ENCODE results near the gene SORBS1.

GRCh38 chr10:95404462-95404858 is 156.7 kb downstream of the SORBS1 start:
- TF ChIP-seq, protein P1, sequence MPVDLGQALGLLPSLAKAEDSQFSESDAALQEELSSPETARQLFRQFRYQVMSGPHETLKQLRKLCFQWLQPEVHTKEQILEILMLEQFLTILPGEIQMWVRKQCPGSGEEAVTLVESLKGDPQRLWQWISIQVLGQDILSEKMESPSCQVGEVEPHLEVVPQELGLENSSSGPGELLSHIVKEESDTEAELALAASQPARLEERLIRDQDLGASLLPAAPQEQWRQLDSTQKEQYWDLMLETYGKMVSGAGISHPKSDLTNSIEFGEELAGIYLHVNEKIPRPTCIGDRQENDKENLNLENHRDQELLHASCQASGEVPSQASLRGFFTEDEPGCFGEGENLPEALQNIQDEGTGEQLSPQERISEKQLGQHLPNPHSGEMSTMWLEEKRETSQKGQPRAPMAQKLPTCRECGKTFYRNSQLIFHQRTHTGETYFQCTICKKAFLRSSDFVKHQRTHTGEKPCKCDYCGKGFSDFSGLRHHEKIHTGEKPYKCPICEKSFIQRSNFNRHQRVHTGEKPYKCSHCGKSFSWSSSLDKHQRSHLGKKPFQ (tag by site-specific recombination; IDR thresholded peaks at IDR 0.05): no peak
- no peak for TF ChIP-seq ZNF157 (tag by site-specific recombination; IDR thresholded peaks at IDR 0.05)
- TF ChIP-seq TRIM28 (IDR thresholded peaks at IDR 0.05; ENCODE audit: borderline replicate concordance, low read length): no peak
- TF ChIP-seq, protein P2, sequence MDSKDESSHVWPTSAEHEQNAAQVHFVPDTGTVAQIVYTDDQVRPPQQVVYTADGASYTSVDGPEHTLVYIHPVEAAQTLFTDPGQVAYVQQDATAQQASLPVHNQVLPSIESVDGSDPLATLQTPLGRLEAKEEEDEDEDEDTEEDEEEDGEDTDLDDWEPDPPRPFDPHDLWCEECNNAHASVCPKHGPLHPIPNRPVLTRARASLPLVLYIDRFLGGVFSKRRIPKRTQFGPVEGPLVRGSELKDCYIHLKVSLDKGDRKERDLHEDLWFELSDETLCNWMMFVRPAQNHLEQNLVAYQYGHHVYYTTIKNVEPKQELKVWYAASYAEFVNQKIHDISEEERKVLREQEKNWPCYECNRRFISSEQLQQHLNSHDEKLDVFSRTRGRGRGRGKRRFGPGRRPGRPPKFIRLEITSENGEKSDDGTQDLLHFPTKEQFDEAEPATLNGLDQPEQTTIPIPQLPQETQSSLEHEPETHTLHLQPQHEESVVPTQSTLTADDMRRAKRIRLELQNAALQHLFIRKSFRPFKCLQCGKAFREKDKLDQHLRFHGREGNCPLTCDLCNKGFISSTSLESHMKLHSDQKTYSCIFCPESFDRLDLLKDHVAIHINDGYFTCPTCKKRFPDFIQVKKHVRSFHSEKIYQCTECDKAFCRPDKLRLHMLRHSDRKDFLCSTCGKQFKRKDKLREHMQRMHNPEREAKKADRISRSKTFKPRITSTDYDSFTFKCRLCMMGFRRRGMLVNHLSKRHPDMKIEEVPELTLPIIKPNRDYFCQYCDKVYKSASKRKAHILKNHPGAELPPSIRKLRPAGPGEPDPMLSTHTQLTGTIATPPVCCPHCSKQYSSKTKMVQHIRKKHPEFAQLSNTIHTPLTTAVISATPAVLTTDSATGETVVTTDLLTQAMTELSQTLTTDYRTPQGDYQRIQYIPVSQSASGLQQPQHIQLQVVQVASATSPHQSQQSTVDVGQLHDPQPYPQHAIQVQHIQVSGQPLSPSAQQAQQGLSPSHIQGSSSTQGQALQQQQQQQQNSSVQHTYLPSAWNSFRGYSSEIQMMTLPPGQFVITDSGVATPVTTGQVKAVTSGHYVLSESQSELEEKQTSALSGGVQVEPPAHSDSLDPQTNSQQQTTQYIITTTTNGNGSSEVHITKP (tag by site-specific recombination; IDR thresholded peaks at IDR 0.05): no peak
- TF ChIP-seq ZNF488 (tag by site-specific recombination; IDR thresholded peaks at IDR 0.05): no peak
- TF ChIP-seq, protein P3, sequence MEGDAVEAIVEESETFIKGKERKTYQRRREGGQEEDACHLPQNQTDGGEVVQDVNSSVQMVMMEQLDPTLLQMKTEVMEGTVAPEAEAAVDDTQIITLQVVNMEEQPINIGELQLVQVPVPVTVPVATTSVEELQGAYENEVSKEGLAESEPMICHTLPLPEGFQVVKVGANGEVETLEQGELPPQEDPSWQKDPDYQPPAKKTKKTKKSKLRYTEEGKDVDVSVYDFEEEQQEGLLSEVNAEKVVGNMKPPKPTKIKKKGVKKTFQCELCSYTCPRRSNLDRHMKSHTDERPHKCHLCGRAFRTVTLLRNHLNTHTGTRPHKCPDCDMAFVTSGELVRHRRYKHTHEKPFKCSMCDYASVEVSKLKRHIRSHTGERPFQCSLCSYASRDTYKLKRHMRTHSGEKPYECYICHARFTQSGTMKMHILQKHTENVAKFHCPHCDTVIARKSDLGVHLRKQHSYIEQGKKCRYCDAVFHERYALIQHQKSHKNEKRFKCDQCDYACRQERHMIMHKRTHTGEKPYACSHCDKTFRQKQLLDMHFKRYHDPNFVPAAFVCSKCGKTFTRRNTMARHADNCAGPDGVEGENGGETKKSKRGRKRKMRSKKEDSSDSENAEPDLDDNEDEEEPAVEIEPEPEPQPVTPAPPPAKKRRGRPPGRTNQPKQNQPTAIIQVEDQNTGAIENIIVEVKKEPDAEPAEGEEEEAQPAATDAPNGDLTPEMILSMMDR (tag by site-specific recombination; IDR thresholded peaks at IDR 0.05): no peak
- no peak for TF ChIP-seq TSHZ1 (tag by site-specific recombination; IDR thresholded peaks at IDR 0.05; ENCODE audit: borderline replicate concordance)
- no peak for TF ChIP-seq SP7 (tag by site-specific recombination; IDR thresholded peaks at IDR 0.05)
- TF ChIP-seq ZFP41 (tag by site-specific recombination; IDR thresholded peaks at IDR 0.05; ENCODE audit: borderline replicate concordance): no peak
- no peak for TF ChIP-seq ZNF248 (tag by site-specific recombination; IDR thresholded peaks at IDR 0.05)
- TF ChIP-seq ZNF112 (tag by site-specific recombination; IDR thresholded peaks at IDR 0.05): no peak
- TF ChIP-seq ZNF16 (tag by site-specific recombination; IDR thresholded peaks at IDR 0.05; ENCODE audit: low read depth): no peak

Data from HEK293 (cell line).